GM23338 (cell line): ENCODE results near the gene ADGRF4. TPM values are rescaled to one million over a fixed set of nuclear protein-coding genes. Genes with fewer than 3 reads are reported as not detected.

Source experiments
- ATAC-seq: fragments of 200-7000 bp; cut with Tn5 transposase; 3 replicates; pipeline ENCODE4 v1.9.1; 2020
- DNase-seq: peaks from one replicate; pipeline ENCODE4 v3.0.0-alpha.2; 2015; ENCODE audit warnings: low spot score
- H2AFZ ChIP-seq: fragments of 200-600 bp; sonication (generic); 2 replicates; pipeline ENCODE4 v1.8.0; 2016; ENCODE audit warnings: antibody characterized with exemption, mild to moderate bottlenecking, moderate library complexity
- H3F3A ChIP-seq: fragments of 200-600 bp; sonication (generic); replicated peaks from 2 replicates; pipeline ENCODE4 v1.8.0; 2017; ENCODE audit warnings: antibody characterized with exemption, mixed run types, low read depth
- H3K27ac ChIP-seq: fragments of 200-600 bp; sonication (generic); 2 replicates; pipeline ENCODE4 v1.6.1; 2016; ENCODE audit warnings: low read depth
- H3K27me3 ChIP-seq: fragments of 200-600 bp; sonication (generic); 2 replicates; pipeline ENCODE4 v1.8.0; 2016; ENCODE audit warnings: mild to moderate bottlenecking, mixed run types, moderate library complexity; ENCODE audit not compliant: insufficient read depth
- H3K36me3 ChIP-seq: fragments of 200-600 bp; sonication (generic); 2 replicates; pipeline ENCODE4 v1.8.0; 2016; ENCODE audit warnings: mild to moderate bottlenecking; ENCODE audit not compliant: insufficient read depth
- H3K4me1 ChIP-seq: fragments of 200-600 bp; sonication (generic); 2 replicates; pipeline ENCODE4 v1.8.0; 2016; ENCODE audit warnings: mild to moderate bottlenecking, moderate library complexity; ENCODE audit not compliant: insufficient read depth
- H3K4me2 ChIP-seq: fragments of 200-600 bp; sonication (generic); 2 replicates; pipeline ENCODE4 v1.7.1; 2017; ENCODE audit warnings: mixed run types
- H3K4me3 ChIP-seq: fragments of 200-600 bp; sonication (generic); 2 replicates; pipeline ENCODE4 v1.6.1; 2016; ENCODE audit warnings: mixed run types
- H3K79me2 ChIP-seq: fragments of 200-600 bp; sonication (generic); replicated peaks from 2 replicates; pipeline ENCODE4 v1.8.0; 2017; ENCODE audit warnings: mild to moderate bottlenecking; ENCODE audit not compliant: insufficient read depth
- H3K9me2 ChIP-seq: fragments of 200-600 bp; sonication (generic); 2 replicates; pipeline ENCODE4 v1.8.0; 2017; ENCODE audit not compliant: insufficient read depth
- H4K20me1 ChIP-seq: fragments of 200-600 bp; sonication (generic); replicated peaks from 2 replicates; pipeline ENCODE4 v1.8.0; 2017; ENCODE audit warnings: mild to moderate bottlenecking; ENCODE audit not compliant: insufficient read depth
- H3K27ac Mint-ChIP-seq: 2 replicates; pipeline ENCODE4 v1.8.0; 2020; ENCODE audit warnings: inconsistent platforms, mild to moderate bottlenecking, moderate library complexity, mixed read lengths
- H3K27me3 Mint-ChIP-seq: 3 replicates; pipeline ENCODE4 v1.8.0; 2022; ENCODE audit warnings: low read depth, mild to moderate bottlenecking, moderate library complexity, mixed read lengths, inconsistent platforms; ENCODE audit not compliant: insufficient read depth, poor library complexity
- H3K36me3 Mint-ChIP-seq: 3 replicates; pipeline ENCODE4 v1.8.0; 2021; ENCODE audit warnings: low read depth, mild to moderate bottlenecking, inconsistent platforms, moderate library complexity, mixed read lengths
- H3K4me1 Mint-ChIP-seq: 3 replicates; pipeline ENCODE4 v1.8.0; 2020; ENCODE audit warnings: mild to moderate bottlenecking, inconsistent platforms, mixed read lengths
- H3K4me3 Mint-ChIP-seq: 3 replicates; pipeline ENCODE4 v1.8.0; 2021; ENCODE audit warnings: moderate library complexity, mild to moderate bottlenecking, inconsistent platforms, mixed read lengths
- H3K9me3 Mint-ChIP-seq: 3 replicates; pipeline ENCODE4 v1.8.0; 2020; ENCODE audit warnings: moderate library complexity, mild to moderate bottlenecking, inconsistent platforms, mixed read lengths
- CTCF ChIP-seq, 2 experiments: fragments of 200-600 bp in 1 of 2; sonication (generic) in 1 of 2; conservative IDR thresholded peaks; 2 replicates each; pipeline versions ENCODE4 v1.5.1 to v1.6.1; 2016 to 2017; ENCODE audit warnings: antibody characterized with exemption in 2 of 2, low read depth in 2 of 2, mild to moderate bottlenecking in 2 of 2, moderate library complexity in 1 of 2
- EZH2 ChIP-seq: fragments of 200-600 bp; sonication (generic); IDR thresholded peaks from one replicate; pipeline ENCODE4 v1.8.0; 2017; ENCODE audit warnings: antibody characterized with exemption, mild to moderate bottlenecking, low read depth; ENCODE audit not compliant: unreplicated experiment
- EZH2phosphoT487 ChIP-seq: fragments of 200-600 bp; sonication (generic); IDR thresholded peaks from one replicate; pipeline ENCODE4 v1.8.1; 2018; ENCODE audit warnings: antibody characterized with exemption; ENCODE audit not compliant: unreplicated experiment
- JUNB ChIP-seq: IDR thresholded peaks from one replicate; pipeline ENCODE4 v1.6.1; 2016; ENCODE audit warnings: antibody characterized with exemption; ENCODE audit not compliant: unreplicated experiment
- POLR2AphosphoS5 ChIP-seq: IDR thresholded peaks from 2 replicates; pipeline ENCODE4 v1.6.1; 2016; ENCODE audit warnings: antibody characterized with exemption, low read depth
- REST ChIP-seq: IDR thresholded peaks from one replicate; pipeline ENCODE4 v1.6.1; 2018; ENCODE audit warnings: antibody characterized with exemption; ENCODE audit not compliant: unreplicated experiment
- STAT1 ChIP-seq: IDR thresholded peaks from one replicate; pipeline ENCODE4 v1.6.1; 2016; ENCODE audit warnings: antibody characterized with exemption; ENCODE audit not compliant: unreplicated experiment
- ZNF114 ChIP-seq: fragments of 250-450 bp; sonication (Bioruptor Pico); IDR thresholded peaks from 2 replicates; pipeline ENCODE4 v1.5.0; 2020; ENCODE audit warnings: mild to moderate bottlenecking, moderate library complexity
- ZNF331 ChIP-seq: fragments of 250-450 bp; sonication (Bioruptor Pico); IDR thresholded peaks from 2 replicates; pipeline ENCODE4 v1.5.0; 2020; ENCODE audit warnings: low read depth, mild to moderate bottlenecking, moderate library complexity
- polyA plus RNA-seq: library from polyadenylated mRNA; unstranded; fragments of >200 nt; fragmentation: Nextera tagmentation; extraction: Ambion mirVana; gene quantifications from 2 replicates; pipeline ENCODE4 v1.2.1, GENCODE V29; 2016
- total RNA-seq: library from RNA; depleted of rRNA; stranded (reverse); fragments of >200 nt; shearing (Covaris generic); gene quantifications from 2 replicates; pipeline ENCODE4 v1.2.3, GENCODE V29; 2014
- TF ChIP-seq, protein P1 (sequence below): fragments of 250-450 bp; sonication (Bioruptor Pico); IDR thresholded peaks from 2 replicates; pipeline ENCODE4 v1.5.0; 2020; ENCODE audit warnings: mild to moderate bottlenecking, moderate library complexity

The ADGRF4 gene
- total and polyA plus RNA-seq, 2 experiments from 2014 or later: not detected

DNA sequence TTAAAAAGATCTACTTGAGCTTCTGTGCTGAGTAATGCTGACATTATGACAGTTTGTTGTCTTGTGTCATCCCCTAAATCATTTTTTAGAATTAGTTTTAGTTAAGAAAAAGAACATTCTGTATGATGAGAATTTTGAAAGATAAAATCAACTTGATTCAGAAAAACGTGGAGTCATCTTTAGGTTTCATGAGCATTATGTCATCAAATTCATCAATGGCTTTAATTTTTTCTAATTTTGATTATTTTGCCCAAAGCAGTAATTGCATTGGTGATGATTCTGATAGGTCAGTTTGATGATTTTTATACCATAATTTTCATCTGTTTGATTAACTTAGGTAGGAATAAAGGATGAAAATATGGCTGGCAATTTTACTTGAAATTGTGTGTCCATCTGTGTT, 26.6 kb upstream of the ADGRF4 start (continued):
- no peak for TF ChIP-seq STAT1

DNA sequence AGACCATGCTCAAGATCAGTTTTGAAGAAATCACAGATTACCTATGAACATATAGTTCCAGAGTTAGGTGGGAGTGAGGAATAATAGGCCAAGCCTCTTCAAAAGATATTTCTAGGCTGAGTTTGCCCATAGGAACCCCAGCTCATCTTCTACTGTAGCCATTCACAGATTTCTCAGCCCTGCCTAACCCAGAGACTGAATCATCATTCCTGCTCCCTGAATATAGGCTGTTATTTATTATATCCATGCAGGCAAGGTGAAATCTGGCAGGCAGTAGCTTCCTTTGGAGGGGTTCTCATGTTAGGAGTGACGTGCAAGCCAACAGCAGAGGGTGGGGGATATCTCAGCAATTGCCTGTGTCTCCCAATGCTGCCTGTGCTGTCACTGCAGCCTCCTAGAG, 25.6 kb upstream of the ADGRF4 start:
- Histone ChIP-seq H3K36me3 (no peaks in the 10 kb centered on the region), H3K4me1 (peaks cover 11% of the 10 kb centered on the region), H3K9me2 (peaks cover 13% of the 10 kb centered on the region; the same call in 1 of the 2 replicates), H3K27me3 (no peaks in the 10 kb centered on the region), H3F3A (no peaks in the 10 kb centered on the region), H4K20me1 (no peaks in the 10 kb centered on the region), H3K4me3 (no peak overlapping the region), H3K79me2 (no peaks in the 10 kb centered on the region), H3K4me2 (no peak overlapping the region), H2AFZ (no peak overlapping the region), H3K27ac (no peak overlapping the region)
- TF ChIP-seq POLR2AphosphoS5: no peak
- TF ChIP-seq, protein P1, sequence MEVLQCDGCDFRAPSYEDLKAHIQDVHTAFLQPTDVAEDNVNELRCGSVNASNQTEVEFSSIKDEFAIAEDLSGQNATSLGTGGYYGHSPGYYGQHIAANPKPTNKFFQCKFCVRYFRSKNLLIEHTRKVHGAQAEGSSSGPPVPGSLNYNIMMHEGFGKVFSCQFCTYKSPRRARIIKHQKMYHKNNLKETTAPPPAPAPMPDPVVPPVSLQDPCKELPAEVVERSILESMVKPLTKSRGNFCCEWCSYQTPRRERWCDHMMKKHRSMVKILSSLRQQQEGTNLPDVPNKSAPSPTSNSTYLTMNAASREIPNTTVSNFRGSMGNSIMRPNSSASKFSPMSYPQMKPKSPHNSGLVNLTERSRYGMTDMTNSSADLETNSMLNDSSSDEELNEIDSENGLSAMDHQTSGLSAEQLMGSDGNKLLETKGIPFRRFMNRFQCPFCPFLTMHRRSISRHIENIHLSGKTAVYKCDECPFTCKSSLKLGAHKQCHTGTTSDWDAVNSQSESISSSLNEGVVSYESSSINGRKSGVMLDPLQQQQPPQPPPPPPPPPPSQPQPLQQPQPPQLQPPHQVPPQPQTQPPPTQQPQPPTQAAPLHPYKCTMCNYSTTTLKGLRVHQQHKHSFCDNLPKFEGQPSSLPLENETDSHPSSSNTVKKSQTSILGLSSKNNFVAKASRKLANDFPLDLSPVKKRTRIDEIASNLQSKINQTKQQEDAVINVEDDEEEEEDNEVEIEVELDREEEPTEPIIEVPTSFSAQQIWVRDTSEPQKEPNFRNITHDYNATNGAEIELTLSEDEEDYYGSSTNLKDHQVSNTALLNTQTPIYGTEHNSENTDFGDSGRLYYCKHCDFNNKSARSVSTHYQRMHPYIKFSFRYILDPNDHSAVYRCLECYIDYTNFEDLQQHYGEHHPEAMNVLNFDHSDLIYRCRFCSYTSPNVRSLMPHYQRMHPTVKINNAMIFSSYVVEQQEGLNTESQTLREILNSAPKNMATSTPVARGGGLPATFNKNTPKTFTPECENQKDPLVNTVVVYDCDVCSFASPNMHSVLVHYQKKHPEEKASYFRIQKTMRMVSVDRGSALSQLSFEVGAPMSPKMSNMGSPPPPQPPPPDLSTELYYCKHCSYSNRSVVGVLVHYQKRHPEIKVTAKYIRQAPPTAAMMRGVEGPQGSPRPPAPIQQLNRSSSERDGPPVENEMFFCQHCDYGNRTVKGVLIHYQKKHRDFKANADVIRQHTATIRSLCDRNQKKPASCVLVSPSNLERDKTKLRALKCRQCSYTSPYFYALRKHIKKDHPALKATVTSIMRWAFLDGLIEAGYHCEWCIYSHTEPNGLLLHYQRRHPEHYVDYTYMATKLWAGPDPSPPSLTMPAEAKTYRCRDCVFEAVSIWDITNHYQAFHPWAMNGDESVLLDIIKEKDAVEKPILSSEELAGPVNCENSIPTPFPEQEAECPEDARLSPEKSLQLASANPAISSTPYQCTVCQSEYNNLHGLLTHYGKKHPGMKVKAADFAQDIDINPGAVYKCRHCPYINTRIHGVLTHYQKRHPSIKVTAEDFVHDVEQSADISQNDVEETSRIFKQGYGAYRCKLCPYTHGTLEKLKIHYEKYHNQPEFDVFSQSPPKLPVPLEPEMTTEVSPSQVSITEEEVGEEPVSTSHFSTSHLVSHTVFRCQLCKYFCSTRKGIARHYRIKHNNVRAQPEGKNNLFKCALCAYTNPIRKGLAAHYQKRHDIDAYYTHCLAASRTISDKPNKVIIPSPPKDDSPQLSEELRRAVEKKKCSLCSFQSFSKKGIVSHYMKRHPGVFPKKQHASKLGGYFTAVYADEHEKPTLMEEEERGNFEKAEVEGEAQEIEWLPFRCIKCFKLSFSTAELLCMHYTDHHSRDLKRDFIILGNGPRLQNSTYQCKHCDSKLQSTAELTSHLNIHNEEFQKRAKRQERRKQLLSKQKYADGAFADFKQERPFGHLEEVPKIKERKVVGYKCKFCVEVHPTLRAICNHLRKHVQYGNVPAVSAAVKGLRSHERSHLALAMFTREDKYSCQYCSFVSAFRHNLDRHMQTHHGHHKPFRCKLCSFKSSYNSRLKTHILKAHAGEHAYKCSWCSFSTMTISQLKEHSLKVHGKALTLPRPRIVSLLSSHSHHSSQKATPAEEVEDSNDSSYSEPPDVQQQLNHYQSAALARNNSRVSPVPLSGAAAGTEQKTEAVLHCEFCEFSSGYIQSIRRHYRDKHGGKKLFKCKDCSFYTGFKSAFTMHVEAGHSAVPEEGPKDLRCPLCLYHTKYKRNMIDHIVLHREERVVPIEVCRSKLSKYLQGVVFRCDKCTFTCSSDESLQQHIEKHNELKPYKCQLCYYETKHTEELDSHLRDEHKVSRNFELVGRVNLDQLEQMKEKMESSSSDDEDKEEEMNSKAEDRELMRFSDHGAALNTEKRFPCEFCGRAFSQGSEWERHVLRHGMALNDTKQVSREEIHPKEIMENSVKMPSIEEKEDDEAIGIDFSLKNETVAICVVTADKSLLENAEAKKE: no peak
- TF ChIP-seq ZNF114 (CRISPR knock-in tag): no peak
- TF ChIP-seq ZNF331 (CRISPR knock-in tag): no peak
- no peak for TF ChIP-seq REST
- no peak for TF ChIP-seq JUNB
- TF ChIP-seq CTCF (conservative IDR thresholded peaks at IDR 0.05; ENCODE audit: low read depth in 2 of 2): no peak
- TF ChIP-seq EZH2phosphoT487: no peak
- no peak for TF ChIP-seq EZH2
- Mint-ChIP-seq H3K4me3 (no peak overlapping the region), H3K27ac (no peak overlapping the region), H3K36me3 (no peaks in the 10 kb centered on the region), H3K9me3 (no peaks in the 10 kb centered on the region), H3K4me1 (peaks cover 23% of the 10 kb centered on the region), H3K27me3 (peaks cover 5% of the 10 kb centered on the region)
- ATAC-seq: no peak
- no peak for DNase-seq
